H1 (cell line): ENCODE measurements around the gene DENND1A. TPM values are rescaled to one million over a fixed set of nuclear protein-coding genes. Genes with fewer than 3 reads are reported as not detected.

Source experiments
- CTCF ChIA-PET: fragments of 300-600 bp; sonication (Branson Sonifier 250); formaldehyde crosslinking; loops from one replicate; lab custom pipeline; 2021; ENCODE audit not compliant: partially characterized antibody; lab: Charles Lee
- POLR2A ChIA-PET: fragments of 300-600 bp; sonication (Branson Sonifier 250); formaldehyde crosslinking; loops from one replicate; lab custom pipeline; 2021; ENCODE audit warnings: inconsistent platforms; ENCODE audit not compliant: partially characterized antibody; lab: Charles Lee
- DNase-seq, 2 experiments: peaks; one replicate each; pipeline versions ENCODE4 v3.0.0 to v3.0.0-alpha.2; 2010 to 2022; ENCODE audit warnings: low spot score in 2 of 2, low read depth in 1 of 2, mixed read lengths in 1 of 2
- FAIRE-seq: peaks from 2 replicates; lab custom pipeline; 2011; peaks lifted over from hg19 to GRCh38; lab: Jason Lieb, UNC
- H2AFZ ChIP-seq: 2 replicates; pipeline ENCODE4 v1.8.1; 2012; ENCODE audit warnings: low read length, inconsistent platforms
- H2AK5ac ChIP-seq: 2 replicates; pipeline ENCODE4 v1.6.1; 2013; ENCODE audit warnings: low read depth, low read length
- H2BK120ac ChIP-seq: replicated peaks from 2 replicates; pipeline ENCODE3; 2013; ENCODE audit warnings: low read depth, low read length, inconsistent platforms
- H2BK12ac ChIP-seq: 2 replicates; pipeline ENCODE4 v1.6.1; 2013; ENCODE audit warnings: low read depth, low read length
- H2BK15ac ChIP-seq: 2 replicates; pipeline ENCODE4 v1.6.1; 2013; ENCODE audit warnings: low read length
- H2BK20ac ChIP-seq: 2 replicates; pipeline ENCODE4 v1.6.1; 2013; ENCODE audit warnings: low read length
- H2BK5ac ChIP-seq: 2 replicates; pipeline ENCODE4 v1.6.1; 2013; ENCODE audit warnings: low read depth, low read length
- H3K14ac ChIP-seq: 2 replicates; pipeline ENCODE4 v1.6.1; 2013; ENCODE audit warnings: inconsistent platforms; ENCODE audit not compliant: insufficient read length
- H3K18ac ChIP-seq: 2 replicates; pipeline ENCODE4 v1.6.1; 2013; ENCODE audit warnings: low read length; ENCODE audit errors: extremely low read depth
- H3K23ac ChIP-seq: 2 replicates; pipeline ENCODE4 v1.6.1; 2013; ENCODE audit warnings: inconsistent platforms; ENCODE audit not compliant: insufficient read length
- H3K23me2 ChIP-seq: 2 replicates; pipeline ENCODE4 v1.6.1; 2013; ENCODE audit warnings: low read depth, low read length
- H3K27ac ChIP-seq: 2 replicates; pipeline ENCODE4 v1.6.1; 2011; ENCODE audit warnings: low read depth, low read length, inconsistent platforms
- H3K27me3 ChIP-seq, 4 experiments: replicated peaks in 1 of 4; 1 replicate in 1 of 4; 2 replicates in 3 of 4; pipeline versions ENCODE4 v1.6.1 to v1.8.1; 2011 to 2013; ENCODE audit warnings: low read length in 3 of 4, mild to moderate bottlenecking in 3 of 4, inconsistent platforms in 2 of 4, mixed read lengths in 2 of 4, moderate library complexity in 1 of 4; ENCODE audit not compliant: control insufficient read depth in 3 of 4, insufficient read depth in 3 of 4; ENCODE audit errors: extremely low read depth in 1 of 4
- H3K36me3 ChIP-seq, 4 experiments: 2 replicates each; pipeline versions ENCODE4 v1.6.1 to v1.8.1; 2011 to 2013; ENCODE audit warnings: mild to moderate bottlenecking in 4 of 4, low read length in 3 of 4, moderate library complexity in 2 of 4, control low read depth in 1 of 4, inconsistent platforms in 1 of 4; ENCODE audit not compliant: insufficient read depth in 4 of 4, control insufficient read depth in 2 of 4
- H3K4ac ChIP-seq: replicated peaks from 2 replicates; pipeline ENCODE3; 2013; ENCODE audit warnings: low read length, low read depth, mixed read lengths, inconsistent platforms; ENCODE audit not compliant: insufficient read length
- H3K4me1 ChIP-seq, 4 experiments: replicated peaks in 1 of 4; 1 replicate in 1 of 4; 2 replicates in 3 of 4; pipeline versions ENCODE4 v1.6.1 to v1.8.1; 2011 to 2013; ENCODE audit warnings: low read length in 3 of 4, inconsistent platforms in 2 of 4, mixed read lengths in 1 of 4; ENCODE audit not compliant: insufficient read depth in 4 of 4, control insufficient read depth in 3 of 4
- H3K4me2 ChIP-seq, 2 experiments: 2 replicates each; pipeline versions ENCODE4 v1.6.1 to v1.8.1; 2011 to 2013; ENCODE audit warnings: low read depth in 2 of 2, low read length in 2 of 2, control low read depth in 1 of 2, inconsistent platforms in 1 of 2, mild to moderate bottlenecking in 1 of 2; ENCODE audit not compliant: insufficient read depth in 1 of 2
- H3K4me3 ChIP-seq, 4 experiments: fragments of 200-600, 300-600 bp in 1 of 4; sonication (generic), shearing (Covaris generic), sonication (Bioruptor Twin) in 1 of 4; 2 replicates each; pipeline versions ENCODE4 v1.5.1 to v1.8.1; 2011 to 2016; ENCODE audit warnings: low read length in 4 of 4, low read depth in 3 of 4, control low read depth in 2 of 4, inconsistent platforms in 2 of 4, mild to moderate bottlenecking in 2 of 4, mixed read lengths in 1 of 4, moderate library complexity in 1 of 4; ENCODE audit not compliant: insufficient read depth in 2 of 4; ENCODE audit errors: extremely low read depth in 1 of 4
- H3K56ac ChIP-seq: replicated peaks from 2 replicates; pipeline ENCODE3; 2013; ENCODE audit warnings: low read depth, mild to moderate bottlenecking, mixed read lengths, low read length, inconsistent platforms; ENCODE audit not compliant: insufficient read length
- H3K79me1 ChIP-seq: 2 replicates; pipeline ENCODE4 v1.6.1; 2013; ENCODE audit warnings: low read depth, low read length, control low read depth
- H3K79me2 ChIP-seq, 2 experiments: 2 replicates each; pipeline versions ENCODE4 v1.6.1 to v1.8.1; 2012 to 2013; ENCODE audit warnings: low read length in 2 of 2, mild to moderate bottlenecking in 2 of 2, inconsistent platforms in 1 of 2; ENCODE audit not compliant: insufficient read depth in 2 of 2, control insufficient read depth in 1 of 2
- H3K9ac ChIP-seq, 4 experiments: replicated peaks in 1 of 4; 1 replicate in 1 of 4; 2 replicates in 3 of 4; pipeline versions ENCODE4 v1.6.1 to v1.8.1; 2011 to 2013; ENCODE audit warnings: low read depth in 3 of 4, low read length in 3 of 4, control low read depth in 2 of 4, mild to moderate bottlenecking in 2 of 4, moderate library complexity in 2 of 4, inconsistent platforms in 1 of 4; ENCODE audit errors: extremely low read depth in 1 of 4
- H3K9me3 ChIP-seq, 2 experiments: 2 replicates each; pipeline versions ENCODE4 v1.6.1 to v1.8.1; 2012 to 2013; ENCODE audit warnings: mild to moderate bottlenecking in 2 of 2, moderate library complexity in 2 of 2, control low read depth in 1 of 2, inconsistent platforms in 1 of 2, low read depth in 1 of 2, low read length in 1 of 2, mixed read lengths in 1 of 2; ENCODE audit not compliant: insufficient read depth in 2 of 2
- H4K20me1 ChIP-seq, 2 experiments: replicated peaks in 1 of 2; 2 replicates each; pipeline versions ENCODE3 to v1.8.1; 2011 to 2013; ENCODE audit warnings: inconsistent platforms in 2 of 2, low read length in 2 of 2, mild to moderate bottlenecking in 1 of 2; ENCODE audit not compliant: insufficient read depth in 2 of 2, control insufficient read depth in 1 of 2
- H4K5ac ChIP-seq: 2 replicates; pipeline ENCODE4 v1.6.1; 2013; ENCODE audit warnings: low read length, low read depth, mixed read lengths, inconsistent platforms; ENCODE audit not compliant: insufficient read length
- H4K8ac ChIP-seq: 2 replicates; pipeline ENCODE4 v1.8.0; 2013; ENCODE audit warnings: mild to moderate bottlenecking, moderate library complexity, low read length, inconsistent platforms; ENCODE audit not compliant: insufficient read depth; ENCODE audit errors: extremely low read depth
- H4K91ac ChIP-seq: replicated peaks from 2 replicates; pipeline ENCODE3; 2013; ENCODE audit warnings: low read length, mixed read lengths, inconsistent platforms; ENCODE audit not compliant: insufficient read length
- ASH2L ChIP-seq: fragments of 200-600, 300-600 bp; sonication (generic); IDR thresholded peaks from one replicate; pipeline ENCODE4 v1.7.1; 2017; ENCODE audit warnings: low read length
- BRCA1 ChIP-seq: IDR thresholded peaks from 2 replicates; pipeline ENCODE4 v1.6.1; 2012; ENCODE audit warnings: low read depth, low read length, improper control_type of control experiment
- EP300 ChIP-seq, 2 experiments: IDR thresholded peaks; 1 replicate in 1 of 2; 2 replicates in 1 of 2; pipeline ENCODE4 v1.6.1; 2011 to 2012; ENCODE audit warnings: low read depth in 2 of 2, low read length in 2 of 2, mild to moderate bottlenecking in 2 of 2, borderline replicate concordance in 1 of 2, inconsistent platforms in 1 of 2, moderate library complexity in 1 of 2
- JUND ChIP-seq: IDR thresholded peaks from 2 replicates; pipeline ENCODE4 v1.6.1; 2011; ENCODE audit warnings: mild to moderate bottlenecking, improper control_type of control experiment, low read length
- MAFK ChIP-seq: IDR thresholded peaks from 2 replicates; pipeline ENCODE4 v1.6.1; 2012; ENCODE audit warnings: low read depth, mild to moderate bottlenecking, improper control_type of control experiment, low read length
- NANOG ChIP-seq: IDR thresholded peaks from 2 replicates; pipeline ENCODE4 v1.6.1; 2011; ENCODE audit warnings: low read length, low read depth, mild to moderate bottlenecking, inconsistent platforms; ENCODE audit not compliant: insufficient read depth, poor library complexity, severe bottlenecking
- SIN3A ChIP-seq, 2 experiments: IDR thresholded peaks in 1 of 2; conservative IDR thresholded peaks in 1 of 2; 2 replicates each; pipeline ENCODE4 v1.6.1; 2011 to 2012; ENCODE audit warnings: low read length in 2 of 2, improper control_type of control experiment in 1 of 2, low read depth in 1 of 2, mild to moderate bottlenecking in 1 of 2
- WGBS, 2 experiments: shearing (Covaris generic) in 1 of 2; methylation state at CpG; one replicate each; pipeline versions ENCODE4 v1.1.6 to v1.1.7; 2013 to 2015; ENCODE audit warnings: low lambda C conversion rate in 2 of 2, mixed read lengths in 2 of 2, inconsistent platforms in 1 of 2, low coverage in 1 of 2, missing lambda C conversion rate in 1 of 2; ENCODE audit not compliant: insufficient replicate concordance in 2 of 2, insufficient coverage in 1 of 2, insufficient read length in 1 of 2; ENCODE audit errors: extremely low coverage in 1 of 2, missing lambda C conversion rate in 1 of 2; 5-methylcytosine and 5-hydroxymethylcytosine counted together
- polyA plus RNA-seq, 7 experiments: library from polyadenylated mRNA; depleted of rRNA in 3 of 7; stranded (reverse) in 5 of 7; unstranded in 2 of 7; fragments of >200 nt in 5 of 7; fragments of 200-250 nt in 2 of 7; gene quantifications; 1 replicate in 5 of 7; 2 replicates in 1 of 7; 4 replicates in 1 of 7; pipeline versions ENCODE4 v1.2.1 to v1.2.3, GENCODE V29; 2011 to 2013; ENCODE audit warnings: missing spikeins in 2 of 7, mixed read lengths in 2 of 7
- total RNA-seq: library from RNA; stranded (reverse); fragmentation: NEBNext Ultra II Directional; extraction: Animal tissue kit (Norgen Biotek cat#: 25700); gene quantifications from 2 replicates; pipeline ENCODE4 v1.2.1, GENCODE V29; 2021

Gene DENND1A
- total and polyA plus RNA-seq, 2 of the 8 experiments (the other 6 are each of a cell fraction or from before 2014, with no cell fraction given), result 24.1 to 26.4 TPM

DNA sequence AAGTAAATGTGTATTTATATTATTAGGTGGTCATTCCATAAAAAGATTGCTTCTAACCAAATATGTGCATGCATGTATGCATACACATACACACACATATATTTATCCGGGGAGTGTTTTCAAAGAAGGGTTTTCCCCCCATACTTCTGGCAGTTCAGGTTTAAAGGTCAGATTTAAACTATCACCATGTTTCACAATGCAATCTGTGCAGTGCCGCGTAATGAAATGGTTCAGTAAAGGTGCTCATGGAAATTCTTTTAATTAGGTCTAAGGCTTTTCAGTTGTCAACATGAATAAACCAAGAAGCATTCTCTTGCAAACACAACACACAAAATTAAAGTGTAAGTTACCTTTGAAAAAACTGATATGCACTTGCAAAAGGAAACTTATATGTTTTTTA lies 362.9 kb downstream of the DENND1A start:
- no peaks in the 10 kb centered on the region for H3K27me3 ChIP-seq
- H2AFZ ChIP-seq, result no peak overlapping the region
- H4K5ac ChIP-seq, result no peak overlapping the region
- no peak overlapping the region for H2BK12ac ChIP-seq
- no peak overlapping the region for H3K27ac ChIP-seq
- no peak overlapping the region for H2BK5ac ChIP-seq
- H3K18ac ChIP-seq, result no peak overlapping the region
- no peak overlapping the region for H2BK20ac ChIP-seq
- DNase-seq (no peak), FAIRE-seq (no peak)
- H3K79me2 ChIP-seq, result no peaks in the 10 kb centered on the region
- no peak overlapping the region for H3K4me2 ChIP-seq
- no peaks in the 10 kb centered on the region for H3K79me1 ChIP-seq
- no peak overlapping the region for H4K8ac ChIP-seq
- peaks cover 0 to 3% of the 10 kb centered on the region in 2 experiments for H4K20me1 ChIP-seq
- no peak overlapping the region for H4K91ac ChIP-seq
- TF ChIP-seq ASH2L (no peak), NANOG (no peak), BRCA1 (no peak), EP300 (IDR thresholded peaks at IDR 0.05; ENCODE audit: borderline replicate concordance in 1 of 2, low read depth in 2 of 2, low read length in 2 of 2) (no peak), MAFK (no peak), JUND (no peak), SIN3A (conservative IDR thresholded peaks at IDR 0.05 in 1 of 2, IDR thresholded peaks at IDR 0.05 in 1 of 2; ENCODE audit: low read depth in 1 of 2, low read length in 2 of 2) (no peak)
- 83% methylated on average over 3 of the region's 3 CpGs; no CpG with 5 or more reads in 1 of the 2 experiments for WGBS, 2 experiments
- no peak overlapping the region for H2BK120ac ChIP-seq
- H3K9me3 ChIP-seq, result no peaks in the 10 kb centered on the region
- H3K56ac ChIP-seq, result no peak overlapping the region
- H3K4ac ChIP-seq, result no peak overlapping the region
- no peaks in the 10 kb centered on the region for H3K4me1 ChIP-seq
- H3K23me2 ChIP-seq, result no peaks in the 10 kb centered on the region; the same call in 1 of the 2 replicates
- H3K14ac ChIP-seq, result no peak overlapping the region
- POLR2A ChIA-PET, result no interaction called here
- H3K4me3 ChIP-seq, result no peak overlapping the region
- H3K36me3 ChIP-seq, result no peaks in the 10 kb centered on the region
- CTCF ChIA-PET, result interaction anchor here (0.6 to 1.5 kb wide), 5 partner anchors 12 to 129 kb away, joined by 3 to 4 read pairs (median 3); no protein-coding TSS in a partner anchor
- H3K23ac ChIP-seq, result no peak overlapping the region
- H2BK15ac ChIP-seq, result no peak overlapping the region
- no peak overlapping the region for H2AK5ac ChIP-seq
- H3K9ac ChIP-seq, result no peak overlapping the region
